ENCODE measurements around the gene HMOX1. TPM values are rescaled to one million over a fixed set of nuclear protein-coding genes. Genes with fewer than 3 reads are reported as not detected.

Gene HMOX1
- 61.9 and 85.6 TPM in 2 replicates for total RNA-seq

GRCh38 chr22:35380537-35381423 is at the start of gene HMOX1:
Gene HMOX1, plus strand, starts transcription at chr22:35381096. Its CDS starts 78 bp downstream, at chr22:35381174.

GRCh38 chr22:35399678-35400500 is 19.0 kb downstream of the HMOX1 start, which contains the start of gene MCM5:
Gene MCM5, plus strand, starts transcription at chr22:35400140. Its CDS starts 299 bp downstream, at chr22:35400439.

Other genes with a start within 250 kb of the HMOX1 start
- 8.4 and 15.9 TPM in 2 replicates for gene HMGXB4, start 123.6 kb upstream of the HMOX1 start, total RNA-seq
- 16.0 and 29.6 TPM in 2 replicates for gene TOM1, start 81.2 kb upstream of the HMOX1 start, total RNA-seq
- 75.6 and 78.4 TPM in 2 replicates for gene MCM5, start 19.0 kb downstream of the HMOX1 start, total RNA-seq
- not detected in 2 replicates for gene RASD2, start 159.7 kb downstream of the HMOX1 start, total RNA-seq
- gene MB, start 236.2 kb downstream of the HMOX1 start, total RNA-seq = not detected in 2 replicates

Data from bladder microvascular endothelial cell (primary cell).